ENCODE data around the gene CCDC81.
"Not testable (repeated sequence)": the region's sequence is repeated elsewhere in the genome, so short reads cannot be mapped to it uniquely, and the experiment has no call there.

CCDC81 gene

GRCh38 chr11:86374586-86374985 is at the start of gene CCDC81:
Gene CCDC81, plus strand, starts transcription at chr11:86374887. Its CDS starts 277 bp downstream, at chr11:86375164.
- DNase-seq (ENCODE audit: low spot score) = no peak

- DNase-seq (ENCODE audit: low spot score) = no peak
These were observed 39.4 kb upstream of the CCDC81 start for GRCh38 chr11:86335131-86335767.

GRCh38 chr11:86337227-86337626 is 37.5 kb upstream of the CCDC81 start:
- DNase-seq (ENCODE audit: low spot score) = no peak

GRCh38 chr11:86341382-86341781 is 33.3 kb upstream of the CCDC81 start:
- no peak for DNase-seq (ENCODE audit: low spot score)

GRCh38 chr11:86346513-86346912 is 28.2 kb upstream of the CCDC81 start:
- DNase-seq (ENCODE audit: low spot score) = no peak

- DNase-seq (ENCODE audit: low spot score) = no peak
These were observed 19.4 kb upstream of the CCDC81 start for GRCh38 chr11:86355256-86355655.

- not testable (repeated sequence) for DNase-seq (ENCODE audit: low spot score)
These were observed 17.3 kb upstream of the CCDC81 start for GRCh38 chr11:86357412-86357811.

- no peak for DNase-seq (ENCODE audit: low spot score)
These were observed 16.0 kb upstream of the CCDC81 start for GRCh38 chr11:86358720-86359119.

GRCh38 chr11:86360775-86361395 is 13.8 kb upstream of the CCDC81 start:
- peak; percentile 62 for DNase-seq (ENCODE audit: low spot score)

GRCh38 chr11:86363424-86363823 is 11.3 kb upstream of the CCDC81 start:
- DNase-seq (ENCODE audit: low spot score) = no peak

GRCh38 chr11:86365546-86365945 is 9.1 kb upstream of the CCDC81 start:
- no peak for DNase-seq (ENCODE audit: low spot score)

GRCh38 chr11:86369668-86370067 is 5.0 kb upstream of the CCDC81 start:
- no peak for DNase-seq (ENCODE audit: low spot score)

GRCh38 chr11:86370171-86370570 is 4.5 kb upstream of the CCDC81 start:
- no peak for DNase-seq (ENCODE audit: low spot score)

- DNase-seq (ENCODE audit: low spot score) = no peak
These were observed 3.6 kb upstream of the CCDC81 start for GRCh38 chr11:86370922-86371594.

GRCh38 chr11:86372041-86372440 is 2.6 kb upstream of the CCDC81 start:
- DNase-seq (ENCODE audit: low spot score) = no peak

GRCh38 chr11:86372586-86372985 is 2.1 kb upstream of the CCDC81 start:
- no peak for DNase-seq (ENCODE audit: low spot score)

GRCh38 chr11:86374069-86374468 is 618 bp upstream of the CCDC81 start:
- DNase-seq (ENCODE audit: low spot score) = no peak

GRCh38 chr11:86377972-86378371 is 3.3 kb downstream of the CCDC81 start:
- no peak for DNase-seq (ENCODE audit: low spot score)

- no peak for DNase-seq (ENCODE audit: low spot score)
These were observed 5.8 kb downstream of the CCDC81 start for GRCh38 chr11:86380295-86381059.

GRCh38 chr11:86383041-86383955 is 8.6 kb downstream of the CCDC81 start:
- no peak for DNase-seq (ENCODE audit: low spot score)

GRCh38 chr11:86386283-86386682 is 11.6 kb downstream of the CCDC81 start:
- no peak for DNase-seq (ENCODE audit: low spot score)

GRCh38 chr11:86386746-86387145 is 12.1 kb downstream of the CCDC81 start:
- no peak for DNase-seq (ENCODE audit: low spot score)

All from cerebellar cortex (tissue), 1 donor.